SK-N-SH treated with all-trans-retinoic acid at 6 μM for 48 hours (cell line): Measurements from ENCODE around the gene ECM2.

Experiments used
- ATAC-seq: fragments of 200-7000 bp; cut with Tn5 transposase; 3 replicates; pipeline ENCODE4 v1.9.1; 2020; ENCODE audit warnings: mild to moderate bottlenecking, moderate library complexity
- ARNTL ChIP-seq: fragments of 450-650 bp; formaldehyde crosslinking; IDR thresholded peaks from 2 replicates; pipeline ENCODE4 v1.5.0; 2020; ENCODE audit warnings: low read depth, mild to moderate bottlenecking, moderate library complexity, borderline replicate concordance
- BACH2 ChIP-seq: fragments of 250-450 bp; sonication (Bioruptor Pico); IDR thresholded peaks from 2 replicates; pipeline ENCODE4 v1.9.0; 2021; ENCODE audit warnings: mild to moderate bottlenecking, borderline replicate concordance
- CSDC2 ChIP-seq: fragments of 250-450 bp; sonication (Bioruptor Pico); IDR thresholded peaks from 2 replicates; pipeline ENCODE4 v1.5.0; 2020; ENCODE audit warnings: mild to moderate bottlenecking, moderate library complexity
- ESRRG ChIP-seq: fragments of 250-450 bp; sonication (Bioruptor Pico); IDR thresholded peaks from 2 replicates; pipeline ENCODE4 v1.6.1; 2021; ENCODE audit warnings: mild to moderate bottlenecking
- GLIS3 ChIP-seq: fragments of 250-450 bp; sonication (Bioruptor Pico); IDR thresholded peaks from 2 replicates; pipeline ENCODE4 v1.5.0; 2020; ENCODE audit warnings: mild to moderate bottlenecking, moderate library complexity
- ISL1 ChIP-seq: fragments of 250-450 bp; sonication (Bioruptor Pico); IDR thresholded peaks from 2 replicates; pipeline ENCODE4 v2.1.2; 2022; ENCODE audit warnings: mild to moderate bottlenecking, moderate library complexity
- PPARA ChIP-seq: fragments of 250-450 bp; sonication (Bioruptor Pico); IDR thresholded peaks from 2 replicates; pipeline ENCODE4 v1.5.0; 2020; ENCODE audit warnings: mild to moderate bottlenecking, borderline replicate concordance
- SNAI2 ChIP-seq: fragments of 250-450 bp; sonication (Bioruptor Pico); IDR thresholded peaks from 2 replicates; pipeline ENCODE4 v1.5.0; 2020; ENCODE audit warnings: mild to moderate bottlenecking, moderate library complexity
- TCF4 ChIP-seq: fragments of 250-450 bp; sonication (Bioruptor Pico); IDR thresholded peaks from 2 replicates; pipeline ENCODE4 v1.8.0; 2021; ENCODE audit warnings: mild to moderate bottlenecking, moderate library complexity, borderline replicate concordance
- TOX ChIP-seq: fragments of 250-450 bp; sonication (Bioruptor Pico); IDR thresholded peaks from 2 replicates; pipeline ENCODE4 v1.8.0; 2021; ENCODE audit warnings: mild to moderate bottlenecking, moderate library complexity, borderline replicate concordance
- ZC3H10 ChIP-seq: fragments of 250-450 bp; sonication (Bioruptor Pico); IDR thresholded peaks from 2 replicates; pipeline ENCODE4 v1.5.1; 2021; ENCODE audit warnings: mild to moderate bottlenecking, moderate library complexity
- ZFP3 ChIP-seq: fragments of 250-450 bp; sonication (Bioruptor Pico); IDR thresholded peaks from 2 replicates; pipeline ENCODE4 v1.5.0; 2020; ENCODE audit warnings: mild to moderate bottlenecking, moderate library complexity
- ZFP30 ChIP-seq: fragments of 450-650 bp; formaldehyde crosslinking; IDR thresholded peaks from 2 replicates; pipeline ENCODE4 v1.5.0; 2022; ENCODE audit warnings: mild to moderate bottlenecking, moderate library complexity
- ZNF565 ChIP-seq: fragments of 450-650 bp; formaldehyde crosslinking; conservative IDR thresholded peaks from 2 replicates; pipeline ENCODE4 v1.5.0; 2020; ENCODE audit warnings: low read depth, mild to moderate bottlenecking, moderate library complexity
- ZNF70 ChIP-seq: fragments of 450-650 bp; formaldehyde crosslinking; IDR thresholded peaks from 2 replicates; pipeline ENCODE4 v1.5.0; 2020; ENCODE audit warnings: mild to moderate bottlenecking, moderate library complexity
- ZNF8 ChIP-seq: fragments of 450-650 bp; formaldehyde crosslinking; IDR thresholded peaks from 2 replicates; pipeline ENCODE4 v1.5.0; 2020; ENCODE audit warnings: mild to moderate bottlenecking, moderate library complexity
- TF ChIP-seq, protein P1 (sequence below): fragments of 250-450 bp; sonication (Bioruptor Pico); IDR thresholded peaks from 2 replicates; pipeline ENCODE4 v1.8.0; 2020; ENCODE audit warnings: mild to moderate bottlenecking, moderate library complexity, borderline replicate concordance
- TF ChIP-seq, protein P2 (sequence below): fragments of 250-450 bp; sonication (Bioruptor Pico); IDR thresholded peaks from 2 replicates; pipeline ENCODE4 v1.5.0; 2020; ENCODE audit warnings: mild to moderate bottlenecking, moderate library complexity
- TF ChIP-seq, protein P3 (sequence below): fragments of 250-450 bp; sonication (Bioruptor Pico); IDR thresholded peaks from 2 replicates; pipeline ENCODE4 v1.8.0; 2021; ENCODE audit warnings: low read depth, mild to moderate bottlenecking, moderate library complexity, borderline replicate concordance
- TF ChIP-seq, protein P4 (sequence below): fragments of 250-450 bp; sonication (Bioruptor Pico); IDR thresholded peaks from 2 replicates; pipeline ENCODE4 v1.5.1; 2020; ENCODE audit warnings: low read depth, mild to moderate bottlenecking, moderate library complexity

The ECM2 gene

DNA sequence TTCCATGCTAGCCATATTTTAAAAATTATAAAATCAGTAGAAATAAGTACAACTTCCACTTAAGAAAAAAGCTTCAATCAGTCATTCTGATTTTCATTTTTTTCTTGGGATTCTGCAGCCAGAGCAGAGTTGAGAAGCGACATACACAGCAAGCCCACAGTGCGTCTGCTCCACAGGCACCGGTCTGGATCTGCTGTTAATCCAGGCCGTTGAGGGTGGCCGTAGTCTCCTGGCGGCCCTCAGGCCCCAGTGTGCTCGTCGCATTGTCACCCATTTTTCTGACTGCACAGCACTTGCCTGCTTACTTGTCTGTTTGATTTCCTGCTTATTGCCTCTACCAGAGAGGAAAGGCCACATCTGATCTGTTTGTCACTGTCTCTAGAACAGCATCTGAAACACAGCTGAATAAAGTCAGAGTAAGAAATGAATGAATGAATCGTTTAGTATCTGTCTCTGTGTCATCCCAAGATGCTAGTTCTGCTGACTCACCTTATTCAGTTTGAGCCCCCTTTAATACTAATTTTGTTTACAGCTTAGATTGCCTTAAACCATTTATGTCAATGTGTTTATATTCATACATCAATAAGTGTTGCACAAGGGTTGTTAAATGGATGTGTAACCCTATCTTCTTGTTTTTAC lies 41.9 kb downstream of the ECM2 start:
- ATAC-seq: no peak

DNA sequence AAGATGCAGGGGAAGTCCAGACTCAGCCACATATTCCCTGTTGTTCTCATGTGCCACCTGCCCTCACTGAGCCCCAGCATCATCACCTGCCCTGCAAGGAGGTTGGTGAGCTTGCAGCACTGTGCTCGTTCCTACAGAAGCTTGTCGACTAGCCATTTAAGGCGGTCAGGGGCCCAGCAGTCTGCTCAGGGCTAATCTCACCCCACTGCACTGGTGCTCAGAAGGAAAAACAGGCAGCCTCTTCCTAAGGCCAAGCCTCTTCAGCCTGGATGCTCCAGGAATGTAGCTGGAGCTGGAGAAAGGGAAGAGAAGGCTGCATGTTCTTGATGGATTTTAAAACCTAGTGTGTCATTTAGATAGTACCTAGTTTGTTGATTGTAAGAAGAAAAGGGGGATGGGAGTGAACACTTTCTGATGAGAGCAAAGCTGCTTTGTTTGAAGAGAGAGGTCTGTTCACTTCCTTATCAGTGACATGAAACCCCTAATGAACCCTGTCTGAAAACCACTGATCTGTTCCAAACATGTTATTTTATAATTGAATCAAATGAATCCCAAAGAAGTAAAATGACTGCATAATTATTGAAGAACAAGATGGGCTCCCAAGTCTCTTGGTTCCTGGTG lies 42.9 kb downstream of the ECM2 start:
- ATAC-seq: no peak
- TF ChIP-seq GLIS3 (CRISPR knock-in tag): no peak
- TF ChIP-seq, protein P1, sequence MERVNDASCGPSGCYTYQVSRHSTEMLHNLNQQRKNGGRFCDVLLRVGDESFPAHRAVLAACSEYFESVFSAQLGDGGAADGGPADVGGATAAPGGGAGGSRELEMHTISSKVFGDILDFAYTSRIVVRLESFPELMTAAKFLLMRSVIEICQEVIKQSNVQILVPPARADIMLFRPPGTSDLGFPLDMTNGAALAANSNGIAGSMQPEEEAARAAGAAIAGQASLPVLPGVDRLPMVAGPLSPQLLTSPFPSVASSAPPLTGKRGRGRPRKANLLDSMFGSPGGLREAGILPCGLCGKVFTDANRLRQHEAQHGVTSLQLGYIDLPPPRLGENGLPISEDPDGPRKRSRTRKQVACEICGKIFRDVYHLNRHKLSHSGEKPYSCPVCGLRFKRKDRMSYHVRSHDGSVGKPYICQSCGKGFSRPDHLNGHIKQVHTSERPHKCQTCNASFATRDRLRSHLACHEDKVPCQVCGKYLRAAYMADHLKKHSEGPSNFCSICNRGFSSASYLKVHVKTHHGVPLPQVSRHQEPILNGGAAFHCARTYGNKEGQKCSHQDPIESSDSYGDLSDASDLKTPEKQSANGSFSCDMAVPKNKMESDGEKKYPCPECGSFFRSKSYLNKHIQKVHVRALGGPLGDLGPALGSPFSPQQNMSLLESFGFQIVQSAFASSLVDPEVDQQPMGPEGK (CRISPR knock-in tag): no peak
- TF ChIP-seq PPARA (CRISPR knock-in tag): no peak
- no peak for TF ChIP-seq ZNF565 (CRISPR knock-in tag)
- no peak for TF ChIP-seq ZC3H10 (CRISPR knock-in tag)
- no peak for TF ChIP-seq TCF4 (CRISPR knock-in tag)
- no peak for TF ChIP-seq ARNTL (CRISPR knock-in tag)
- TF ChIP-seq ZNF70 (CRISPR knock-in tag): no peak
- TF ChIP-seq, all 23 proteins: peak for 0

More for the DNA sequence above, 41.9 kb downstream of the ECM2 start:
- no peak for TF ChIP-seq ZFP30
- TF ChIP-seq, protein P2, sequence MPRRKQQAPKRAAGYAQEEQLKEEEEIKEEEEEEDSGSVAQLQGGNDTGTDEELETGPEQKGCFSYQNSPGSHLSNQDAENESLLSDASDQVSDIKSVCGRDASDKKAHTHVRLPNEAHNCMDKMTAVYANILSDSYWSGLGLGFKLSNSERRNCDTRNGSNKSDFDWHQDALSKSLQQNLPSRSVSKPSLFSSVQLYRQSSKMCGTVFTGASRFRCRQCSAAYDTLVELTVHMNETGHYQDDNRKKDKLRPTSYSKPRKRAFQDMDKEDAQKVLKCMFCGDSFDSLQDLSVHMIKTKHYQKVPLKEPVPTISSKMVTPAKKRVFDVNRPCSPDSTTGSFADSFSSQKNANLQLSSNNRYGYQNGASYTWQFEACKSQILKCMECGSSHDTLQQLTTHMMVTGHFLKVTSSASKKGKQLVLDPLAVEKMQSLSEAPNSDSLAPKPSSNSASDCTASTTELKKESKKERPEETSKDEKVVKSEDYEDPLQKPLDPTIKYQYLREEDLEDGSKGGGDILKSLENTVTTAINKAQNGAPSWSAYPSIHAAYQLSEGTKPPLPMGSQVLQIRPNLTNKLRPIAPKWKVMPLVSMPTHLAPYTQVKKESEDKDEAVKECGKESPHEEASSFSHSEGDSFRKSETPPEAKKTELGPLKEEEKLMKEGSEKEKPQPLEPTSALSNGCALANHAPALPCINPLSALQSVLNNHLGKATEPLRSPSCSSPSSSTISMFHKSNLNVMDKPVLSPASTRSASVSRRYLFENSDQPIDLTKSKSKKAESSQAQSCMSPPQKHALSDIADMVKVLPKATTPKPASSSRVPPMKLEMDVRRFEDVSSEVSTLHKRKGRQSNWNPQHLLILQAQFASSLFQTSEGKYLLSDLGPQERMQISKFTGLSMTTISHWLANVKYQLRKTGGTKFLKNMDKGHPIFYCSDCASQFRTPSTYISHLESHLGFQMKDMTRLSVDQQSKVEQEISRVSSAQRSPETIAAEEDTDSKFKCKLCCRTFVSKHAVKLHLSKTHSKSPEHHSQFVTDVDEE (CRISPR knock-in tag): no peak
- TF ChIP-seq, protein P1 (CRISPR knock-in tag): no peak
- no peak for TF ChIP-seq SNAI2 (CRISPR knock-in tag)
- TF ChIP-seq ZNF70 (CRISPR knock-in tag): no peak
- no peak for TF ChIP-seq ISL1 (CRISPR knock-in tag)
- TF ChIP-seq PPARA (CRISPR knock-in tag): no peak
- no peak for TF ChIP-seq ZNF565 (CRISPR knock-in tag)
- no peak for TF ChIP-seq TCF4 (CRISPR knock-in tag)
- no peak for TF ChIP-seq ZC3H10 (CRISPR knock-in tag)
- TF ChIP-seq, protein P3, sequence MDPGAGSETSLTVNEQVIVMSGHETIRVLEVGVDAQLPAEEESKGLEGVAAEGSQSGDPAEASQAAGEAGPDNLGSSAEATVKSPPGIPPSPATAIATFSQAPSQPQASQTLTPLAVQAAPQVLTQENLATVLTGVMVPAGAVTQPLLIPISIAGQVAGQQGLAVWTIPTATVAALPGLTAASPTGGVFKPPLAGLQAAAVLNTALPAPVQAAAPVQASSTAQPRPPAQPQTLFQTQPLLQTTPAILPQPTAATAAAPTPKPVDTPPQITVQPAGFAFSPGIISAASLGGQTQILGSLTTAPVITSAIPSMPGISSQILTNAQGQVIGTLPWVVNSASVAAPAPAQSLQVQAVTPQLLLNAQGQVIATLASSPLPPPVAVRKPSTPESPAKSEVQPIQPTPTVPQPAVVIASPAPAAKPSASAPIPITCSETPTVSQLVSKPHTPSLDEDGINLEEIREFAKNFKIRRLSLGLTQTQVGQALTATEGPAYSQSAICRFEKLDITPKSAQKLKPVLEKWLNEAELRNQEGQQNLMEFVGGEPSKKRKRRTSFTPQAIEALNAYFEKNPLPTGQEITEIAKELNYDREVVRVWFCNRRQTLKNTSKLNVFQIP: no peak
- no peak for TF ChIP-seq BACH2 (CRISPR knock-in tag)
- TF ChIP-seq ARNTL (CRISPR knock-in tag): no peak
- no peak for TF ChIP-seq ESRRG (CRISPR knock-in tag)
- no peak for TF ChIP-seq CSDC2 (CRISPR knock-in tag)
- TF ChIP-seq, protein P4, sequence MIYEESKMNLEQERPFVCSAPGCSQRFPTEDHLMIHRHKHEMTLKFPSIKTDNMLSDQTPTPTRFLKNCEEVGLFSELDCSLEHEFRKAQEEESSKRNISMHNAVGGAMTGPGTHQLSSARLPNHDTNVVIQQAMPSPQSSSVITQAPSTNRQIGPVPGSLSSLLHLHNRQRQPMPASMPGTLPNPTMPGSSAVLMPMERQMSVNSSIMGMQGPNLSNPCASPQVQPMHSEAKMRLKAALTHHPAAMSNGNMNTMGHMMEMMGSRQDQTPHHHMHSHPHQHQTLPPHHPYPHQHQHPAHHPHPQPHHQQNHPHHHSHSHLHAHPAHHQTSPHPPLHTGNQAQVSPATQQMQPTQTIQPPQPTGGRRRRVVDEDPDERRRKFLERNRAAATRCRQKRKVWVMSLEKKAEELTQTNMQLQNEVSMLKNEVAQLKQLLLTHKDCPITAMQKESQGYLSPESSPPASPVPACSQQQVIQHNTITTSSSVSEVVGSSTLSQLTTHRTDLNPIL (CRISPR knock-in tag): no peak
- TF ChIP-seq GLIS3 (CRISPR knock-in tag): no peak
- TF ChIP-seq TOX (CRISPR knock-in tag): no peak
- no peak for TF ChIP-seq ZNF8 (CRISPR knock-in tag)
- TF ChIP-seq ZFP3 (CRISPR knock-in tag): no peak
